Measurements from ENCODE around the gene CTSW.
"Not testable (repeated sequence)": the region's sequence is repeated elsewhere in the genome, so short reads cannot be mapped to it uniquely, and the experiment has no call there.

Gene CTSW

GRCh38 chr11:65879617-65880016 is at the start of gene CTSW:
CTSW (plus strand) TSS chr11:65879837; CDS start chr11:65879855, 18 bp downstream.
- DNase-seq (ENCODE audit: low read depth in 2 of 2), result no peak

DNA sequence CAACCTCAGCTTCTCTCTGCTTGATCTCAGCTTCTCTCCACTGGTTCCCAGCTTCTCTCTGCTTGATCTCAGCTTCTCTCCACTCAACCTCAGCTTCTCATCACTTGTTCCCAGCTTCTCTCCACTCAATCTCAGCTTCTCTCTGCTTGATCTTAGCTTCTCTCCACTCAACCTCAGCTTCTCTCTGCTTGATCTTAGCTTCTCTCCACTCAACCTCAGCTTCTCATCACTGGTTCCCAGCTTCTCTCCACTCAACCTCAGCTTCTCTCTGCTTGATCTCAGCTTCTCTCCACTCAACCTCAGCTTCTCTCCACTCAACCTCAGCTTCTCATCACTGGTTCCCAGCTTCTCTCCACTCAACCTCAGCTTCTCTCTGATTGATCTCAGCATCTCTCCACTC is 47.4 kb upstream of the CTSW start:
- DNase-seq (ENCODE audit: low read depth in 2 of 2), result not testable (repeated sequence)

DNA sequence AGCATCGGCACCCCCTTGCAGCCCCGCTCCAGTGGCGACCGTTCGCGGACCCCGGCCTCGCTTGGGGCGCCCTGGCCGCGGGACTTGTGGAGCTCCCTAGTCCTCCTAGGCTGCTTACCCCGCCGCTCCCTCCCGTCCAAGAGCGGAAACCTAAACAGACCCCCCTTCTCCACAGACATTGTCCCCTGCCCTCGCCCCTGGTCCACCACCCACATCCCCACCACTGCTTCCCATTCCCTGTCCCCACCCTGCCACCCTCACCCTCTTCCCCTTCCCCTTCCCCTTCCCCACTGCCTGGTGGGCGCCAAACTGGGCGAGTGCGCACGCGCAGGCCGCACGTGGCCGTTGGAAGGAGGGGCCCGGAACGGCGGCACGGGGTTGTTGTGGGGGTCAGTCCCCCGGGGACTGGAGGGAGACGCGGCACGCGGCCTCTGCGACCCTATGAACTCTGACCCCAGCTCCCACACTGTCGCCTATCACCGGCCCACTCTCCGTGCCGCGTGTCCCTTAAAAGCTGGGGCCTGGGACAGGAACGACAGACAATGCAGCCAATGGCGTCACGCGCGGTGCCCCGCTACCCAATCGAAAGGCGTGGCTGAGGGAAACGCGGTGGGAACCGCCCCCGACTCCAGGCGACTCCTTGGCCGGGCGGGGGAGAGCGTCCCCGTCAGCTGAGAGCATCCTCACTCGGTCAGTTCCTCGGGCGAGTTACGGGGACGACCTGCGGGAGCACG is 46.2 kb upstream of the CTSW start, which contains the start of gene SNX32:
SNX32 (plus strand) TSS at position 667 of the 734 bp plus-strand sequence. CDS start 103 bp downstream, outside the sequence.
- DNase-seq (ENCODE audit: low read depth in 2 of 2), result peak; percentile 92 to 95

- no peak for DNase-seq (ENCODE audit: low read depth in 2 of 2)
Measured at GRCh38 chr11:65834202-65834601, 45.4 kb upstream of the CTSW start.

DNA sequence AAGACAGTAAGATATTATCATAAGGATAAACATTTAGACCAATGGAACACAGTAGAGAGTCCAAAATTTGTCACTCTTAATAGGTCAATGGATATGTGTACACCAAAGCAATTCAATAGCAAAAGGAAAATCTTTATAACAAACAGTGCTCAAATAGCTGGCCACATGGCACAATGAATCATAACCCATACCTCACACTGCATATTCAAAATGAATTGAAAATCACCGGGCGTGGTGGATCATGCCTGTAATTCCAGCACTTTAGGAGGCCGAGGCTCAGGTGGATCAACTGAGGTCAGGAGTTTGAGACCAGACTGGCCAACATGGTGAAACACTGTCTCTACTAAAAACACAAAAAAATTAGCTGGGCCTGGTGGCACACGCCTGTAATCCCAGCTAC is 37.5 kb upstream of the CTSW start:
- DNase-seq (ENCODE audit: low read depth in 2 of 2), result no peak

GRCh38 chr11:65843811-65844210 is 35.8 kb upstream of the CTSW start:
- no peak for DNase-seq (ENCODE audit: low read depth in 2 of 2)

DNA sequence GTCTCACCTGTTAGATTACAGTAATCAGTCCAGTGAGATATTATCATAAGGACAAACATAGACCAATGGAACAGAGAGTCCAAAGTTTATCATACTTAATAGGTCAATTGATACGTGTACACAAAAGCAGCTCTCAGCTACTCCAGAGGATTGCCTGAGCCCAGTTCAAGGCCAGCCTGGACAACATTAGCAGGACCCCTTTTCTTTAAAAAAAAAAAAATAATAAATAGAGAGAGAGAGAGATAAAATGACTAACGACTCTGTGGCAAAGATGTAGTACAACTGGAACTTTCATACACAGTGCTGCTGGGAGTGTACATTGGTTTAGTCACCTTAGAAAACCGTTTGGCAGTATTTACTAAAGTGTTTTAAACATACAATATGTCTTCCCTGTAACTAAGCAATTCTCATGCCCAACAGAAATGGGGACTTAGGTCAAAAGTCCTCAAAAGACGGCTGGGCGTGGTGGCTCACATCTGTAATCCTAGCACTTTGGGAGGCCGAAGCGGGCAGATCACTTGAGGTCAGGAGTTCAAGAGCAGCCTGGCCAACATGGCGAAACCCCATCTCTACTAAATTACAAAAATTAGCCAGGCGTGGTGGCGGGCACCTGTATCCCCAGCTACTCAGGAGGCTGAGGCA is 35.3 kb upstream of the CTSW start:
- no peak for DNase-seq (ENCODE audit: low read depth in 2 of 2)

GRCh38 chr11:65847746-65848145 is 31.9 kb upstream of the CTSW start:
- DNase-seq (ENCODE audit: low read depth in 2 of 2), result no peak

DNA sequence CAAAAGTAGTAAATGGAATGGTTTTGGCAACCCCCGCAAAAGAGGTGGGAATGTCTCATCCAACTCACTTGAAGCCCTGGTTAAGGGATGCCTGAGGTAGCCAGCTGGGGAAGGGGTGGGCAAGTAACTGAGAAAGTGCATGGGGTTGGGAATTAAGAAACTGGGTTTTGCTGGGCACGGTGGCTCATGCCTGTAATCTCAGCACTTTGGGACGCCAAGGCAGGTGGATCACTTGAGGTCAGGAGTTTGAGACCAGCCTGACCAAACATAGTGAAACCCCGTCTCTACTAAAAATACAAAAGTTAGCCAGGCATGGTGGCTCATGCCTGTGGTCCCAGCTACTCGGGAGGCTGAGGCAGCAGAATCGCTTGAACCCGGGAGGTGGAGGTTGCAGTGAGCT is 30.9 kb upstream of the CTSW start:
- DNase-seq (ENCODE audit: low read depth in 2 of 2), result not testable (repeated sequence)

GRCh38 chr11:65849366-65849765 is 30.3 kb upstream of the CTSW start:
- no peak for DNase-seq (ENCODE audit: low read depth in 2 of 2)

- DNase-seq (ENCODE audit: low read depth in 2 of 2), result no peak
Measured at GRCh38 chr11:65849771-65850216, 29.8 kb upstream of the CTSW start.

DNA sequence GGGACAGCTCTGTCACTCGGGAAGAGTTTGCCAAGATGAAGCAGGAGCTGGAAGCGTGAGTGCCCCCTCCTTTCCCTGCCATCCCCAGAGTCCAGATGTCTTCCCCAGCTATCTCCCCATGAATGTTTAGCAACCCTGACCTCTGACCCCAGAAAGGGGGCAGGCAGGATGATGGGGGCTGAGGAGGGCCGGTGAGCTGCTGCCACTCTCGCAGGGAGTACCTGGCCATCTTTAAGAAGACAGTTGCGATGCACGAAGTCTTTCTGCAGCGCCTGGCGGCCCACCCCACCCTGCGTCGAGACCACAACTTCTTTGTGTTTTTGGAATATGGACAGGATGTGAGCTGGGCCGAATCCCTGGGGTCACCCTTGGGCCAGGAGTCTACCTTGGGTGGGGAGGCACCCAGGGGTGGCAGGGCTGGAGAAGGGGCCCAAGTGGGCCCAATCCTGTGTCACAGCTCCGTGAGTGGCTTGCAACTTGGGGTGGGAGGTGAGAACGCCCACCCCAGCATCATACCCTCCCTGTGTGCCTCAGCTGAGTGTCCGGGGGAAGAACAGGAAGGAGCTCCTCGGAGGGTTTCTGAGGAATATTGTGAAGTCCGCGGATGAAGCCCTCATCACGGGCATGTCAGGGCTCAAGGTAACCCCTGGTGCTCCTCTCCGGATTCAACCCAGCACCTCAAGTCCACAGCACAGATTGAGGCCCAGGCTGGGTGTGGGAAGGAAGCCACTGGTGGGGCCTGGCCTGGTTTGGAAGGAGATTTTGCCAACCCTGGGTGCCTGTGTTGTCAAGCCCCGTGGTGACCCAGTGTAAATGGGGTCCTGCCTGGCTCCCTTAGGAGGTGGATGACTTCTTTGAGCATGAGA is 29.2 kb upstream of the CTSW start:
- no peak for DNase-seq (ENCODE audit: low read depth in 2 of 2)

DNA sequence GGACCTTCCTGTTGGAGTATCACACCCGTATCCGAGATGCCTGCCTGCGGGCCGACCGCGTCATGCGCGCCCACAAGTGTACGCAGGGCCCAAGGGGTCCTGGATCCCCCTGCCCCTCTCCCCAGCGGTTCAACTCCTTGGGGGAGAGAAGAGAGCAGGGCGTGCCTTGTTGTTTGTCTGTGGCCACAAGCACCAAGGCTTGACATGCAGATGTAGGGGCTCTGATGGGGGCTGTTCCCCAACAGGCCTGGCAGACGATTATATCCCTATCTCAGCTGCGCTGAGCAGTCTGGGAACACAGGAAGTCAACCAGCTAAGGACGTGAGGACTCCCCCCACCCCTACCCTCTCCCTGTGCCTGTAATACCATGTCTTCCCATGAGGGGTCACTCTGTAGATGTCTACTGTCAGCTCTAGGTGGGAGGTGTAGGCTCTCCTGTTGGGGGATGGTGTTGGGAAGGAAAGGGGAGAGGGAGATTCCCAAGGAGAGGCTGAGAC is 28.5 kb upstream of the CTSW start:
- no peak for DNase-seq (ENCODE audit: low read depth in 2 of 2)

GRCh38 chr11:65851811-65852507 is 27.7 kb upstream of the CTSW start:
- no peak for DNase-seq (ENCODE audit: low read depth in 2 of 2)

- DNase-seq (ENCODE audit: low read depth in 2 of 2), result no peak
Measured at GRCh38 chr11:65852508-65853245, 27.0 kb upstream of the CTSW start.

GRCh38 chr11:65853246-65853979 is 26.2 kb upstream of the CTSW start:
- no peak for DNase-seq (ENCODE audit: low read depth in 2 of 2)

- no peak for DNase-seq (ENCODE audit: low read depth in 2 of 2)
Measured at GRCh38 chr11:65854161-65854592, 25.5 kb upstream of the CTSW start.

GRCh38 chr11:65854852-65855837 is 24.5 kb upstream of the CTSW start:
- no peak for DNase-seq (ENCODE audit: low read depth in 2 of 2)

DNA sequence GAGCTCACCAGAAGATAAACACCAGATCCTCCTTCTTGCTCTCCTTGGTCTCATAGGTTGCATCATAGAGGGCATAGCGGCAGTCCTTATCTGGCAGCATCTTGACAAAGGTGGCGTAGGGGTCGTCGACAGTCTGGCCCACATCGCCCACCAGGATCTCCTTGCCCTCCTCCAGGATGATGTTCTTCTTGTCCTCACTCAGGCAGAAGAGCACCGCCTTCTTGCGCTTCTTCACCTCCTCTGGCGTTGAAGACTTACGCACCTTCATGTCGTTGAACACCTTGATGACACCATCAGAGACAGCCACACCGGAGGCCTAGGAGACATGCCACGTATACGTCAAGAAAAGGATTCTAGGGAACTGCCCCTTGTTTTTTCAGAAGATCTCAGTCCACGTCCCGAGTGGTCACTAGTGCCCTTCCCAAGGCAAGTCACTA is 23.7 kb upstream of the CTSW start:
- DNase-seq (ENCODE audit: low read depth in 2 of 2), result no peak
